Naive thymus-derived CD4-positive, alpha-beta T cell (primary cell): ENCODE data around the gene RASSF10. TPM values are rescaled to one million over a fixed set of nuclear protein-coding genes. Genes with fewer than 3 reads are reported as not detected.

ENCODE experiments used
- ATAC-seq: fragments of 150-1000 bp; cut with Tn5 transposase; 2 replicates; pipeline ENCODE4 v1.10.0; 2021; ENCODE audit warnings: mild to moderate bottlenecking, moderate library complexity
- CTCF ChIA-PET: fragments of 350-600 bp; sonication (Branson Sonifier 250); formaldehyde crosslinking; loops from one replicate; lab custom pipeline; 2021; ENCODE audit warnings: antibody characterized with exemption; lab: Charles Lee
- POLR2A ChIA-PET: fragments of 350-600 bp; sonication (Branson Sonifier 250); formaldehyde crosslinking; loops from one replicate; lab custom pipeline; 2021; ENCODE audit warnings: antibody characterized with exemption, inconsistent platforms; lab: Charles Lee
- DNase-seq, 9 donors: peaks; one replicate each; pipeline versions ENCODE4 v3.0.0 to v3.0.0-alpha.2; 2020 to 2022; ENCODE audit warnings: mixed read lengths in 1 of 9
- H3K27ac ChIP-seq: one replicate; pipeline ENCODE4 v1.7.0; 2013; ENCODE audit warnings: mild to moderate bottlenecking, low read depth, low read length, moderate library complexity
- H3K27me3 ChIP-seq, 2 donors: one replicate each; pipeline ENCODE4 v1.7.0; 2013; ENCODE audit warnings: low read length in 2 of 2, mild to moderate bottlenecking in 2 of 2, moderate library complexity in 2 of 2; ENCODE audit not compliant: control insufficient read depth in 2 of 2, insufficient read depth in 2 of 2
- H3K36me3 ChIP-seq, 3 experiments: 1 replicate in 2 of 3; 2 replicates in 1 of 3; pipeline ENCODE4 v1.7.0; 2013; ENCODE audit warnings: low read length in 3 of 3, mild to moderate bottlenecking in 3 of 3, moderate library complexity in 1 of 3; ENCODE audit not compliant: insufficient read depth in 3 of 3, control insufficient read depth in 2 of 3
- H3K4me1 ChIP-seq, 2 donors: one replicate each; pipeline ENCODE4 v1.7.0; 2013; ENCODE audit warnings: low read length in 2 of 2, mild to moderate bottlenecking in 2 of 2, moderate library complexity in 1 of 2; ENCODE audit not compliant: control insufficient read depth in 2 of 2, insufficient read depth in 2 of 2
- H3K4me3 ChIP-seq: 2 replicates; pipeline ENCODE4 v1.7.0; 2013; ENCODE audit warnings: mild to moderate bottlenecking, low read length
- H3K9me3 ChIP-seq, 3 experiments: 1 replicate in 2 of 3; 2 replicates in 1 of 3; pipeline ENCODE4 v1.7.0; 2013; ENCODE audit warnings: low read length in 3 of 3; ENCODE audit not compliant: control insufficient read depth in 2 of 3
- H3K27ac Mint-ChIP-seq, 9 donors: one replicate each; pipeline ENCODE4 v1.8.0; 2020 to 2022; ENCODE audit warnings: mixed read lengths in 9 of 9, mild to moderate bottlenecking in 8 of 9, moderate library complexity in 5 of 9, inconsistent platforms in 2 of 9
- H3K27me3 Mint-ChIP-seq, 5 donors: one replicate each; pipeline ENCODE4 v1.8.0; 2021 to 2022; ENCODE audit warnings: mixed read lengths in 5 of 5, mild to moderate bottlenecking in 1 of 5
- H3K36me3 Mint-ChIP-seq, 5 donors: one replicate each; pipeline ENCODE4 v1.8.0; 2020 to 2022; ENCODE audit warnings: mixed read lengths in 5 of 5, mild to moderate bottlenecking in 3 of 5, inconsistent platforms in 1 of 5
- H3K4me1 Mint-ChIP-seq, 7 donors: one replicate each; pipeline ENCODE4 v1.8.0; 2020 to 2022; ENCODE audit warnings: mixed read lengths in 7 of 7, mild to moderate bottlenecking in 3 of 7, inconsistent platforms in 1 of 7
- H3K4me3 Mint-ChIP-seq, 10 donors: one replicate each; pipeline ENCODE4 v1.8.0; 2020 to 2022; ENCODE audit warnings: mild to moderate bottlenecking in 10 of 10, mixed read lengths in 10 of 10, moderate library complexity in 6 of 10, inconsistent platforms in 2 of 10
- H3K9me3 Mint-ChIP-seq, 11 donors: one replicate each; pipeline ENCODE4 v1.8.0; 2020 to 2022; ENCODE audit warnings: mixed read lengths in 11 of 11, mild to moderate bottlenecking in 4 of 11, inconsistent platforms in 1 of 11, moderate library complexity in 1 of 11
- intact Hi-C, 2 donors: fragments of 100-400 bp; cut with micrococcal nuclease; formaldehyde crosslinking; loops; one replicate each; pipeline ENCODE4 v1.15.1; 2023
- polyA plus RNA-seq, 2 donors: library from polyadenylated mRNA; unstranded; fragments of 300-500 nt; fragmentation: Illumina TruSeq; gene quantifications; one replicate each; pipeline ENCODE4 v1.2.3, GENCODE V29; 2021
- total RNA-seq, 6 experiments: library from RNA in 5 of 6; stranded (reverse) in 5 of 6; gene quantifications; 1 replicate in 5 of 6; 2 replicates in 1 of 6; pipeline ENCODE4 v1.2.3 and lab custom pipeline; 2021 to 2026

Gene RASSF10
- total and polyA plus RNA-seq, 7 experiments from 2014 or later: not detected

DNA sequence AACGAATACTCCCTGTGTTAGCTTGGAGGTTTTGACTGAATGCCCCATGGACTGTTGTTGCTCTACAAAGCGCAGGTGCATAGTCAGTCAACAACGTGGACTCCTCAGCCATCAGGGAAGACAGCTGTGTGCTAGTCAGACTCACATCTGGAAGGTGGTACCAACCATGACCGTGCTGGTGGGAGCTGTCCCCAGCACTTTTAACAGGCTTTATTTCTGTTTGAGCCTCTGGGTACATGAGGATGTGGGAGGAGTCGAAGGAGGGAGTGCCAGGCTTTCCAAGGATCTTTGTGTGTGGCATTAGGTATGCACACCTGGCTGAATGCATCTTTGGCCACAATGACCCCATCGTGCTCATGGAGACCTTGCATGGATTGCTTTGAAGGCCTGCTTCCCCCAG, 6.6 kb downstream of the RASSF10 start:
- peaks cover 0 to 2% (median 0%) of the 10 kb centered on the region in 11 donors for H3K9me3 Mint-ChIP-seq
- H3K4me1 ChIP-seq: no peaks in the 10 kb centered on the region
- H3K4me3 ChIP-seq: no peak overlapping the region
- ATAC-seq: no peak
- H3K9me3 ChIP-seq: no peaks in the 10 kb centered on the region
- peaks cover 31 to 59% (median 47%) of the 10 kb centered on the region in 5 donors for H3K27me3 Mint-ChIP-seq
- H3K27ac Mint-ChIP-seq: no peak overlapping the region
- H3K4me1 Mint-ChIP-seq: peaks cover 0 to 8% (median 0%) of the 10 kb centered on the region in 7 donors
- no peak overlapping the region for H3K27ac ChIP-seq
- no peak overlapping the region for H3K4me3 Mint-ChIP-seq
- DNase-seq: no peak
- intact Hi-C loops: no loop called here
- no peaks in the 10 kb centered on the region for H3K36me3 ChIP-seq
- peaks cover 0 to 6% of the 10 kb centered on the region in 2 donors for H3K27me3 ChIP-seq
- ChIA-PET POLR2A (no interaction called here), CTCF (no interaction called here)
- no peaks in the 10 kb centered on the region for H3K36me3 Mint-ChIP-seq

- no peak for ATAC-seq
- POLR2A ChIA-PET: no interaction called here
- Mint-ChIP-seq H3K27ac (no peak overlapping the region), H3K36me3 (no peaks in the 10 kb centered on the region), H3K27me3 (peaks cover 27 to 53% (median 43%) of the 10 kb centered on the region in 5 donors), H3K4me3 (no peak overlapping the region), H3K9me3 (peaks cover 0 to 2% (median 0%) of the 10 kb centered on the region in 11 donors), H3K4me1 (peaks cover 0 to 5% (median 0%) of the 10 kb centered on the region in 7 donors)
- DNase-seq: no peak
- H3K27ac ChIP-seq: no peak overlapping the region
- CTCF ChIA-PET: no interaction called here
- intact Hi-C loops: no loop called here
- H3K27me3 ChIP-seq: peaks cover 0 to 6% of the 10 kb centered on the region in 2 donors
- H3K36me3 ChIP-seq: no peaks in the 10 kb centered on the region
- H3K4me1 ChIP-seq: no peaks in the 10 kb centered on the region
- H3K4me3 ChIP-seq: no peak overlapping the region
- no peaks in the 10 kb centered on the region for H3K9me3 ChIP-seq
Observed at GRCh38 chr11:13016415-13016814, 7.3 kb downstream of the RASSF10 start.

- H3K4me1 Mint-ChIP-seq: peaks cover 0 to 2% (median 0%) of the 10 kb centered on the region in 7 donors
- H3K27me3 Mint-ChIP-seq: peaks cover 38 to 59% (median 41%) of the 10 kb centered on the region in 5 donors
- H3K9me3 Mint-ChIP-seq: peaks cover 0 to 9% (median 0%) of the 10 kb centered on the region in 11 donors
- Histone ChIP-seq H3K9me3 (no peaks in the 10 kb centered on the region), H3K4me1 (no peaks in the 10 kb centered on the region), H3K4me3 (no peak overlapping the region), H3K36me3 (no peaks in the 10 kb centered on the region), H3K27me3 (no peaks in the 10 kb centered on the region), H3K27ac (no peak overlapping the region)
- CTCF ChIA-PET: no interaction called here
- ATAC-seq: no peak
- no peak overlapping the region for H3K27ac Mint-ChIP-seq
- intact Hi-C loops: no loop called here
- H3K36me3 Mint-ChIP-seq: peaks cover 0 to 4% (median 0%) of the 10 kb centered on the region in 5 donors
- no peak overlapping the region for H3K4me3 Mint-ChIP-seq
- POLR2A ChIA-PET: no interaction called here
- no peak for DNase-seq
Observed at GRCh38 chr11:13019313-13019712, 10.2 kb downstream of the RASSF10 start.

DNA sequence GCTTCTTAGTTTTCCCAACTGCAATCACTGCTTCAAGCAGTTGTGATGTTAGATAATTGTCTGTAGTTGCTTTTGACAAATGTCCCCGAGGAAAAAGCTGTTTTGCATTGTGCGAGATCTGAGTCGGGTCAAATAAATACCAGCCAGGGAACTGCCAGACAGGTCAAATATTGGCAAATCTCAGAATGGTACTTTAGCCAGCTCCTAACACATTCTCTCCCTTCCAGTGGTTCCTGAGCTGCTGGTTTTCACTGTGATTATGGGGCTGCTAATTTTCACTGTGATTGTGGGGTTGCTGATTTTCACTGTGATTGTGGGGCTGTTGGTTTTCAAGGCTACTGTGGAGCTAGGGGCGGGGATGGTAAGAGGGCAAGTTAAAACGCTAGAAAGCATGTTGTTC, 14.3 kb downstream of the RASSF10 start:
- ATAC-seq (no peak), DNase-seq (no peak)
- H3K36me3 ChIP-seq: no peaks in the 10 kb centered on the region
- Mint-ChIP-seq H3K27me3 (peaks cover 26 to 39% (median 30%) of the 10 kb centered on the region in 5 donors), H3K36me3 (peaks cover 0 to 4% (median 0%) of the 10 kb centered on the region in 5 donors), H3K4me3 (no peak overlapping the region), H3K4me1 (no peaks in the 10 kb centered on the region), H3K9me3 (peaks cover 0 to 9% (median 0%) of the 10 kb centered on the region in 11 donors), H3K27ac (no peak overlapping the region)
- H3K27me3 ChIP-seq: peaks cover 0 to 4% of the 10 kb centered on the region in 2 donors
- ChIA-PET POLR2A (interaction anchor here (0.9 kb wide), 1 partner anchor 19 kb away, joined by 3 read pairs; no protein-coding TSS in a partner anchor), CTCF (no interaction called here)
- no peak overlapping the region for H3K27ac ChIP-seq
- intact Hi-C loops: no loop called here
- H3K4me3 ChIP-seq: no peak overlapping the region
- no peaks in the 10 kb centered on the region for H3K4me1 ChIP-seq
- H3K9me3 ChIP-seq: no peaks in the 10 kb centered on the region

GRCh38 chr11:13026722-13027121, 17.6 kb downstream of the RASSF10 start:
- Histone ChIP-seq H3K27ac (no peak overlapping the region), H3K27me3 (peaks cover 0 to 4% of the 10 kb centered on the region in 2 donors), H3K36me3 (no peaks in the 10 kb centered on the region), H3K4me3 (no peak overlapping the region), H3K9me3 (no peaks in the 10 kb centered on the region), H3K4me1 (no peaks in the 10 kb centered on the region)
- no peak for ATAC-seq
- peaks cover 0 to 4% (median 0%) of the 10 kb centered on the region in 5 donors for H3K36me3 Mint-ChIP-seq
- no peak overlapping the region for H3K4me3 Mint-ChIP-seq
- DNase-seq: no peak
- H3K9me3 Mint-ChIP-seq: peaks cover 0 to 9% (median 0%) of the 10 kb centered on the region in 11 donors
- intact Hi-C loops: no loop called here
- H3K27ac Mint-ChIP-seq: no peak overlapping the region
- peaks cover 17 to 32% (median 26%) of the 10 kb centered on the region in 5 donors for H3K27me3 Mint-ChIP-seq
- CTCF ChIA-PET: no interaction called here
- no peaks in the 10 kb centered on the region for H3K4me1 Mint-ChIP-seq
- POLR2A ChIA-PET: no interaction called here

- H3K4me3 Mint-ChIP-seq: no peak overlapping the region
- POLR2A ChIA-PET: no interaction called here
Observed at GRCh38 chr11:13028322-13028721, 19.2 kb downstream of the RASSF10 start.

GRCh38 chr11:13029872-13030271, 20.8 kb downstream of the RASSF10 start:
- Histone ChIP-seq H3K36me3 (no peaks in the 10 kb centered on the region), H3K27ac (no peak overlapping the region), H3K4me1 (no peaks in the 10 kb centered on the region), H3K9me3 (no peaks in the 10 kb centered on the region), H3K4me3 (no peak overlapping the region), H3K27me3 (peaks cover 0 to 4% of the 10 kb centered on the region in 2 donors)
- DNase-seq: no peak
- H3K4me3 Mint-ChIP-seq: no peak overlapping the region
- H3K4me1 Mint-ChIP-seq: no peaks in the 10 kb centered on the region
- H3K9me3 Mint-ChIP-seq: no peaks in the 10 kb centered on the region
- intact Hi-C loops: no loop called here
- H3K36me3 Mint-ChIP-seq: no peaks in the 10 kb centered on the region
- no peak overlapping the region for H3K27ac Mint-ChIP-seq
- ChIA-PET CTCF (no interaction called here), POLR2A (no interaction called here)
- no peak for ATAC-seq
- H3K27me3 Mint-ChIP-seq: peaks cover 2 to 12% (median 7%) of the 10 kb centered on the region in 5 donors

More at GRCh38 chr11:13028322-13028721, 19.2 kb downstream of the RASSF10 start:
- Histone ChIP-seq H3K36me3 (no peaks in the 10 kb centered on the region), H3K9me3 (no peaks in the 10 kb centered on the region), H3K4me3 (no peak overlapping the region), H3K4me1 (no peaks in the 10 kb centered on the region), H3K27ac (no peak overlapping the region), H3K27me3 (peaks cover 0 to 4% of the 10 kb centered on the region in 2 donors)
- intact Hi-C loops: no loop called here
- DNase-seq: no peak
- CTCF ChIA-PET: no interaction called here
- Mint-ChIP-seq H3K27me3 (peaks cover 7 to 16% (median 10%) of the 10 kb centered on the region in 5 donors), H3K36me3 (no peaks in the 10 kb centered on the region), H3K9me3 (no peaks in the 10 kb centered on the region), H3K4me1 (no peaks in the 10 kb centered on the region), H3K27ac (no peak overlapping the region)
- no peak for ATAC-seq
